ENCODE measurements around the gene PROC. TPM values are rescaled to one million over a fixed set of nuclear protein-coding genes. Genes with fewer than 3 reads are reported as not detected.

PROC gene
- total and polyA plus RNA-seq, 11 donors: not detected

DNA sequence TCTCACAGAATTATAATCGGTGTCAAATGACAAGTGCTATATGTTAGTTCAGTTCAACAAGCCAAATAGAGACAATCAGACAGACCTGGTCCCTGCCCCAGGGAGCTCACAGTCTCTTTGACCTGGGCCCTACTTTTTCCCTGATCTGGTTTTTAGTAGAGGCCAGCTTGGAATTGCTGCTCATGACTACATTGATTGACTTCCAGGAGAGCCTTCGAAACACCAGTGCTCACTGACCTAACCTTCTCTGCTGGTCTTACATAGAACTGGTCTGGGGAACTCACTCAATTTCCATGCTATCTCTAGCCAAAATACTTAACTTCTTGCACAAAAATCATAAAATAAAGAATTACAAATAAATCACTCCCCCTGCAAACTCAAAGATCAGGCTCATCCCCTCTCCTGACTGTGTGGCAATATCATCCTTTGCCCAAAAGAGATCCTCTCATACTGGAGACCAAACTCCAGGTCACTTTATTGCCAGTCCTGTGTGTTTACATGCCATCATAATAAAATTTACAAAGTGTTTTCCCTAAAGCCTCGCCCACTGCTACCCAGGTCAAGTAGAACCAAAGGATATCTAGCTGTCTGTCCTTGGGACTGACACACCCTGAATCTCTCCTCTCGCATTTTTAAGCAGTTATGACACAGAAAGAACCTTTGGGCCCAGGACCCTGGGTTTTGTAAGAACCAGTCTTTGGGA lies 53.2 kb downstream of the PROC start:
- TF ChIP-seq, protein P1, sequence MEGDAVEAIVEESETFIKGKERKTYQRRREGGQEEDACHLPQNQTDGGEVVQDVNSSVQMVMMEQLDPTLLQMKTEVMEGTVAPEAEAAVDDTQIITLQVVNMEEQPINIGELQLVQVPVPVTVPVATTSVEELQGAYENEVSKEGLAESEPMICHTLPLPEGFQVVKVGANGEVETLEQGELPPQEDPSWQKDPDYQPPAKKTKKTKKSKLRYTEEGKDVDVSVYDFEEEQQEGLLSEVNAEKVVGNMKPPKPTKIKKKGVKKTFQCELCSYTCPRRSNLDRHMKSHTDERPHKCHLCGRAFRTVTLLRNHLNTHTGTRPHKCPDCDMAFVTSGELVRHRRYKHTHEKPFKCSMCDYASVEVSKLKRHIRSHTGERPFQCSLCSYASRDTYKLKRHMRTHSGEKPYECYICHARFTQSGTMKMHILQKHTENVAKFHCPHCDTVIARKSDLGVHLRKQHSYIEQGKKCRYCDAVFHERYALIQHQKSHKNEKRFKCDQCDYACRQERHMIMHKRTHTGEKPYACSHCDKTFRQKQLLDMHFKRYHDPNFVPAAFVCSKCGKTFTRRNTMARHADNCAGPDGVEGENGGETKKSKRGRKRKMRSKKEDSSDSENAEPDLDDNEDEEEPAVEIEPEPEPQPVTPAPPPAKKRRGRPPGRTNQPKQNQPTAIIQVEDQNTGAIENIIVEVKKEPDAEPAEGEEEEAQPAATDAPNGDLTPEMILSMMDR (IDR thresholded peaks at IDR 0.05): no peak
- TF ChIP-seq POLR2A (IDR thresholded peaks at IDR 0.05): no peak
- no peaks in the 10 kb centered on the region for H3K4me1 ChIP-seq
- peaks cover 0 to 8% (median 0%) of the 10 kb centered on the region in 12 donors for H3K9me3 ChIP-seq
- no peak for DNase-seq
- no peak overlapping the region for H3K27ac ChIP-seq
- peaks cover 0 to 27% (median 14%) of the 10 kb centered on the region in 9 donors for H3K36me3 ChIP-seq
- 94 to 98% (median 98%) methylated on average over 4 of the region's 4 CpGs for WGBS, 4 donors
- no peak overlapping the region for H3K4me3 ChIP-seq
- no peaks in the 10 kb centered on the region for H3K27me3 ChIP-seq
- intact Hi-C loops (cut with DNase I): loop anchor here in 2 of 10 donors (5.0 to 10.0 kb wide), 2 partner anchors 54 to 57 kb away; partner anchors contain the start of gene PROC (in 2 of the 2)
- ATAC-seq: no peak

DNA sequence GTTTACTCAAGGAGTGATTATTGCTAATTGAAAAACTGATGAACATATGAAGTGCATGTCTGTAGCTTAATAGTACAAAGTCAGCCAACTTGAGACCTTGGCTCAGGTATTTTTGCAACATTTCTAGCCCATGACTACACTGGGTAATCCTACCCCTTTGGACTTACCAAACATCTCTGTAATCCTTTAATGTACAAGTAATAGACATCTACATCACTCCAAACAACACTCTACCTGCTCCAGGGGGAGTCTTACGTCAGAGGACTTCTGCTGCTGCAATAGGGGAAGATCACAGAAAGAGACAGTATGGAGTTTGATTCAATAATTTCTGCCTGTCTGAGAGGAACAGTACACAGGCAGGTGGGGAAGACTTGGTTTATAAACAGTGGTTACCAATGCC lies 54.0 kb downstream of the PROC start:
- H3K27me3 ChIP-seq: no peaks in the 10 kb centered on the region
- H3K9me3 ChIP-seq: peaks cover 0 to 8% (median 0%) of the 10 kb centered on the region in 12 donors
- no peak overlapping the region for H3K27ac ChIP-seq
- no peaks in the 10 kb centered on the region for H3K4me1 ChIP-seq
- intact Hi-C loops (cut with DNase I): loop anchor here in 2 of 10 donors (5.0 to 10.0 kb wide), 2 partner anchors 55 to 57 kb away; partner anchors contain the start of gene PROC (in 2 of the 2)
- peaks cover 0 to 24% (median 14%) of the 10 kb centered on the region in 9 donors for H3K36me3 ChIP-seq
- WGBS, 4 donors: 95 to 100% (median 96%) methylated on average over 1 of the region's 1 CpG
- TF ChIP-seq, protein P1 (IDR thresholded peaks at IDR 0.05): no peak
- TF ChIP-seq POLR2A (IDR thresholded peaks at IDR 0.05): no peak
- no peak overlapping the region for H3K4me3 ChIP-seq
- no peak for ATAC-seq
- no peak for DNase-seq

DNA sequence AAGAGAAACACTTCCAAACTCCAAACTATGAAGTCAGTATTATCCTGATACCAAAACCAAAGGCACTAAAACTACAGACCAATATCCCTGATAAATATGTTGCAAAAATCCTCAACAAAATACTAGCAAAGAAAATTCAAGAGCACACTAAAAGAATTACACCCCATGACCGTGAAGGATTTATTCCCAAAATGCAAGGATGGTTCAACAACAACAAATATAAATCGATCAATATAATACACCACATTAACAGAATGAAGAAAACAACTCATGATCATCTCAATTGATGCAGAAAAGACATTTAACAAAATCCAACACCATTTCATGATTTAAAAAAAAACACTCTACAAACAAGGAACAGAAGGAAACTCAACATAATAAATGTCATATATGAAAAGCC lies 57.6 kb downstream of the PROC start:
- intact Hi-C loops (cut with DNase I): loop anchor here in 4 of 10 donors (5.0 to 10.0 kb wide), 4 partner anchors 61 to 403 kb away; partner anchors contain the start of gene PROC (in 1 of the 4)
- no peak overlapping the region for H3K27ac ChIP-seq
- TF ChIP-seq POLR2A (IDR thresholded peaks at IDR 0.05): no peak
- TF ChIP-seq, protein P1 (IDR thresholded peaks at IDR 0.05): no peak
- WGBS, 4 donors: 94 to 100% (median 98%) methylated on average over 2 of the region's 2 CpGs
- no peak for DNase-seq
- no peak for ATAC-seq
- no peaks in the 10 kb centered on the region for H3K4me1 ChIP-seq
- peaks cover 0 to 12% (median 8%) of the 10 kb centered on the region in 9 donors for H3K36me3 ChIP-seq
- no peak overlapping the region for H3K4me3 ChIP-seq
- peaks cover 0 to 8% (median 0%) of the 10 kb centered on the region in 12 donors for H3K9me3 ChIP-seq
- no peaks in the 10 kb centered on the region for H3K27me3 ChIP-seq

Small RNAs within 50 kb of the gene (microRNA-seq; reads per million reads assigned to microRNA genes)
- 0 to 1.5 (median 0.34) reads per million in 4 donors for gene MIR4783

Other genes starting within 250 kb of the PROC start
- gene CYP27C1, start 198.1 kb upstream of the PROC start, total RNA-seq: under 1 TPM in 2 of 9 donors, not detected in 7; 0.12 to 0.44 TPM
- gene CYP27C1, start 198.1 kb upstream of the PROC start, polyA plus RNA-seq: under 1 TPM in 1 of 2 donors, not detected in 1; 0.06 TPM
- gene ERCC3, start 124.3 kb upstream of the PROC start, total RNA-seq: 10 to 100 TPM; 18.1 to 27.9 (median 23.1) TPM
- gene ERCC3, start 124.3 kb upstream of the PROC start, polyA plus RNA-seq: 10 to 100 TPM; 12.6 to 33.1 TPM
- gene MAP3K2, start 30.5 kb upstream of the PROC start, total RNA-seq: 10 to 100 TPM; 19.1 to 37.6 (median 26.1) TPM
- gene MAP3K2, start 30.5 kb upstream of the PROC start, polyA plus RNA-seq: 1 to 10 TPM; 4.0 to 7.5 TPM
- 10 to 100 TPM; 37.6 to 62.2 (median 45.8) TPM for gene IWS1, start 108.1 kb downstream of the PROC start, total RNA-seq
- gene IWS1, start 108.1 kb downstream of the PROC start, polyA plus RNA-seq: 10 to 100 TPM; 46.5 to 57.5 TPM
- 1 to 10 TPM in 3 of 9 donors, under 1 TPM in 6; 0.20 to 2.1 (median 0.70) TPM for gene MYO7B, start 117.3 kb downstream of the PROC start, total RNA-seq
- gene MYO7B, start 117.3 kb downstream of the PROC start, polyA plus RNA-seq: 1 to 10 TPM; 1.1 to 1.6 TPM
- gene GPR17, start 227.7 kb downstream of the PROC start, total RNA-seq: under 1 TPM in 6 of 9 donors, not detected in 3; 0.10 to 0.36 (median 0.24) TPM
- gene GPR17, start 227.7 kb downstream of the PROC start, polyA plus RNA-seq: 1 to 10 TPM in 1 of 2 donors, under 1 TPM in 1; 0.26 to 8.0 TPM

Data from heart left ventricle (tissue), 16 donors.